Transverse colon (tissue), 4 donors: ENCODE data around the gene ANHX.

Experiments
- POLR2AphosphoS5 ChIP-seq, 3 donors: sonication (generic); formaldehyde crosslinking; IDR thresholded peaks; one replicate each; pipeline ENCODE4 v1.6.1; 2016; ENCODE audit warnings: antibody characterized with exemption in 3 of 3
- TF ChIP-seq, protein P1 (sequence below), 5 experiments: fragments of 200-600 bp in 3 of 5; fragments of 450-650 bp in 2 of 5; sonication (generic) in 3 of 5; IDR thresholded peaks; 1 replicate in 2 of 5; 2 replicates in 3 of 5; pipeline ENCODE4 v1.5.1; 2016 to 2017; ENCODE audit warnings: antibody characterized with exemption in 5 of 5, inconsistent platforms in 3 of 5, mild to moderate bottlenecking in 2 of 5, moderate library complexity in 1 of 5

GRCh38 chr12:133222211-133222610 lies 13.5 kb downstream of the ANHX start:
- TF ChIP-seq, protein P1, sequence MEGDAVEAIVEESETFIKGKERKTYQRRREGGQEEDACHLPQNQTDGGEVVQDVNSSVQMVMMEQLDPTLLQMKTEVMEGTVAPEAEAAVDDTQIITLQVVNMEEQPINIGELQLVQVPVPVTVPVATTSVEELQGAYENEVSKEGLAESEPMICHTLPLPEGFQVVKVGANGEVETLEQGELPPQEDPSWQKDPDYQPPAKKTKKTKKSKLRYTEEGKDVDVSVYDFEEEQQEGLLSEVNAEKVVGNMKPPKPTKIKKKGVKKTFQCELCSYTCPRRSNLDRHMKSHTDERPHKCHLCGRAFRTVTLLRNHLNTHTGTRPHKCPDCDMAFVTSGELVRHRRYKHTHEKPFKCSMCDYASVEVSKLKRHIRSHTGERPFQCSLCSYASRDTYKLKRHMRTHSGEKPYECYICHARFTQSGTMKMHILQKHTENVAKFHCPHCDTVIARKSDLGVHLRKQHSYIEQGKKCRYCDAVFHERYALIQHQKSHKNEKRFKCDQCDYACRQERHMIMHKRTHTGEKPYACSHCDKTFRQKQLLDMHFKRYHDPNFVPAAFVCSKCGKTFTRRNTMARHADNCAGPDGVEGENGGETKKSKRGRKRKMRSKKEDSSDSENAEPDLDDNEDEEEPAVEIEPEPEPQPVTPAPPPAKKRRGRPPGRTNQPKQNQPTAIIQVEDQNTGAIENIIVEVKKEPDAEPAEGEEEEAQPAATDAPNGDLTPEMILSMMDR (IDR thresholded peaks at IDR 0.05), result no peak
- no peak for TF ChIP-seq POLR2AphosphoS5 (IDR thresholded peaks at IDR 0.05)
